HFFc6 (cell line): ENCODE results near the gene DLEC1. TPM values are rescaled to one million over a fixed set of nuclear protein-coding genes. Genes with fewer than 3 reads are reported as not detected.
"Not testable (repeated sequence)": the region's sequence is repeated elsewhere in the genome, so short reads cannot be mapped to it uniquely, and the experiment has no call there.

ENCODE experiments used
- DNase-seq: peaks from one replicate; pipeline ENCODE4 v3.0.0-alpha.2; 2018
- H3K27ac Mint-ChIP-seq: 2 replicates; pipeline ENCODE4 v1.8.0; 2020; ENCODE audit warnings: mild to moderate bottlenecking, mixed read lengths
- H3K27me3 Mint-ChIP-seq: 2 replicates; pipeline ENCODE4 v1.8.0; 2021; ENCODE audit warnings: mild to moderate bottlenecking, moderate library complexity, mixed read lengths; ENCODE audit not compliant: insufficient read depth
- H3K36me3 Mint-ChIP-seq: 2 replicates; pipeline ENCODE4 v1.8.0; 2021; ENCODE audit warnings: low read depth, mixed read lengths
- H3K4me1 Mint-ChIP-seq: 2 replicates; pipeline ENCODE4 v1.8.0; 2020; ENCODE audit warnings: low read depth, mixed read lengths
- H3K4me3 Mint-ChIP-seq: 2 replicates; pipeline ENCODE4 v1.8.0; 2020; ENCODE audit warnings: mild to moderate bottlenecking, moderate library complexity, mixed read lengths
- H3K9me3 Mint-ChIP-seq: 2 replicates; pipeline ENCODE4 v1.8.0; 2020; ENCODE audit warnings: mild to moderate bottlenecking, mixed read lengths
- CTCF ChIP-seq: fragments of 200-600 bp; sonication (generic); IDR thresholded peaks from 2 replicates; pipeline ENCODE4 v1.5.0; 2021; ENCODE audit warnings: antibody characterized with exemption, mild to moderate bottlenecking
- total RNA-seq, 6 experiments: library from RNA; stranded (reverse); fragmentation: NEBNext Ultra II Directional; extraction: Animal tissue kit (Norgen Biotek cat#: 25700); gene quantifications; 2 replicates in 1 of 6; 3 replicates in 5 of 6; pipeline ENCODE4 v1.2.3, GENCODE V29; 2021

The DLEC1 gene
- total RNA-seq, 6 experiments from 2014 or later, result 0.05 TPM; not detected in 5

GRCh38 chr3:38062809-38063208, 23.8 kb downstream of the DLEC1 start:
- Mint-ChIP-seq H3K36me3 (no peaks in the 10 kb centered on the region; the same call in 1 of the 2 replicates), H3K27me3 (peaks cover 21% of the 10 kb centered on the region), H3K4me1 (no peaks in the 10 kb centered on the region), H3K27ac (no peak overlapping the region), H3K9me3 (no peaks in the 10 kb centered on the region; the same call in 1 of the 2 replicates), H3K4me3 (no peak overlapping the region)
- no peak for DNase-seq
- no peak for TF ChIP-seq CTCF

- not testable (repeated sequence) for H3K4me1 Mint-ChIP-seq, H3K9me3 Mint-ChIP-seq, H3K36me3 Mint-ChIP-seq, DNase-seq, H3K27ac Mint-ChIP-seq, H3K4me3 Mint-ChIP-seq
- peaks cover 15% of the 10 kb centered on the region for H3K27me3 Mint-ChIP-seq
These were observed 25.4 kb downstream of the DLEC1 start for GRCh38 chr3:38064453-38064852.

GRCh38 chr3:38067508-38068233, 28.7 kb downstream of the DLEC1 start:
- no peaks in the 10 kb centered on the region; the same call in none of the 2 replicates for H3K27me3 Mint-ChIP-seq
- no peak overlapping the region for H3K4me3 Mint-ChIP-seq
- no peaks in the 10 kb centered on the region; the same call in 1 of the 2 replicates for H3K9me3 Mint-ChIP-seq
- DNase-seq, result peak; percentile 7
- H3K27ac Mint-ChIP-seq, result no peak overlapping the region
- no peak for TF ChIP-seq CTCF
- no peaks in the 10 kb centered on the region for H3K36me3 Mint-ChIP-seq
- no peaks in the 10 kb centered on the region for H3K4me1 Mint-ChIP-seq

- Mint-ChIP-seq H3K36me3 (no peaks in the 10 kb centered on the region), H3K4me1 (no peaks in the 10 kb centered on the region; the same call in 1 of the 2 replicates), H3K9me3 (no peaks in the 10 kb centered on the region; the same call in 1 of the 2 replicates), H3K27me3 (peaks cover 6% of the 10 kb centered on the region), H3K27ac (no peak overlapping the region), H3K4me3 (no peak overlapping the region)
- no peak for TF ChIP-seq CTCF
- DNase-seq, result no peak
These were observed 31.0 kb downstream of the DLEC1 start for GRCh38 chr3:38070013-38070412.

GRCh38 chr3:38077073-38077472, 38.1 kb downstream of the DLEC1 start:
- not testable (repeated sequence) for H3K4me1 Mint-ChIP-seq, DNase-seq, H3K27ac Mint-ChIP-seq, H3K4me3 Mint-ChIP-seq, H3K36me3 Mint-ChIP-seq, H3K9me3 Mint-ChIP-seq
- H3K27me3 Mint-ChIP-seq, result peaks cover 34% of the 10 kb centered on the region

- not testable (repeated sequence) for H3K36me3 Mint-ChIP-seq, H3K4me3 Mint-ChIP-seq, DNase-seq, H3K4me1 Mint-ChIP-seq, H3K27ac Mint-ChIP-seq
- H3K9me3 Mint-ChIP-seq, result peaks cover 13% of the 10 kb centered on the region
- H3K27me3 Mint-ChIP-seq, result peaks cover 19% of the 10 kb centered on the region
These were observed 43.3 kb downstream of the DLEC1 start for GRCh38 chr3:38082296-38082695.

GRCh38 chr3:38083254-38083653, 44.2 kb downstream of the DLEC1 start:
- H3K36me3 Mint-ChIP-seq, DNase-seq, H3K27ac Mint-ChIP-seq, H3K4me1 Mint-ChIP-seq, H3K4me3 Mint-ChIP-seq: not testable (repeated sequence)
- H3K9me3 Mint-ChIP-seq, result peaks cover 13% of the 10 kb centered on the region
- H3K27me3 Mint-ChIP-seq, result peaks cover 17% of the 10 kb centered on the region
